NCI-H2081 treated with DMSO at 0.1 percent for 48 hours (cell line): ENCODE data around the gene ENOX1.

Experiments used
- DNase-seq: peaks from one replicate; lab custom pipeline; 2025; lab: John Stamatoyannopoulos, UW

The ENOX1 gene

DNA sequence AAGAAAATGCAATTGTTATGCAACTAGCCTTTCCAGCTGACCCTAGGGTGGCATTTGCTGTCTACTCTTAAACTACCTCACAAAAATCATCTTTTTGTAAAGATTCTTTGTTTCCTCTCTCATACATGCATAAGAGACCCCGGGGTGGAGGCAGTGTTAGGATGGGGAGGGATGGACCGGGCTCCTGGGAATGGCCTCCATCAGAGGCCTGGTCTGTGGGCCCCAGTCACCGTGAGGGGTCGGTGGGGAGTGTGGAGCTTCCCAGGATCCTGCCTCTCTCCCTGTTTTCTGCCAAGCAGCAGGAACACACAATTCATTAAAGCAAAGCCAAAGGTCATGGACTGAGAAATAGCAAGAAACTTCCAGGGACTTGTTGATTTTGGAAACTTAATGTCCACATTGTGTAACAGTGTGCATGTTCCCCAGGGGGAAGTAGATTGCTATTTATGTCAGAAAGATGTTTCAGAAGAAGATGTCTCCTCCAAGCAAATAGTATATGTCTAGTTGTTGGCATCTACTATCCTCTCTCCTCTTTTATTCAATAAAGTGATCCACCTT lies 241.4 kb downstream of the ENOX1 start:
- DNase-seq = no peak

DNA sequence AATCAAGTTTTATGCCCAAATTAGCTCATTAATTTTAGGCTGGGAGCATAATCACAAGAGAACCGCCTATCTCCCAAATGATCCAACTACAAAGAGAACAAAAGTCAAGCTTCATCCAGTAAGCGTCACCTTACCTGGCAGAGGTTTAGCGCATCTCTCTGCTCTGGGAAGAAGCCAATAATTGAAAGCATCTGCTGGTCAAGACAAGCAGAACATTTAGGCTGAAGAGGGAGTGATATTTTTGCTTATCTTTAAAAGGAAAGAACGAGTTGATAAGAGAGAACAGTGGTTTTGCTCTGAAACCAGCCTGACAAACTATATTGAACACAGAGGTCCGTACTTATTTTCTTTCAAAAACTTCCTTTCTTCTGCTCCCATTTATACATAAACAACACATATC lies 242.1 kb downstream of the ENOX1 start:
- DNase-seq = no peak

DNA sequence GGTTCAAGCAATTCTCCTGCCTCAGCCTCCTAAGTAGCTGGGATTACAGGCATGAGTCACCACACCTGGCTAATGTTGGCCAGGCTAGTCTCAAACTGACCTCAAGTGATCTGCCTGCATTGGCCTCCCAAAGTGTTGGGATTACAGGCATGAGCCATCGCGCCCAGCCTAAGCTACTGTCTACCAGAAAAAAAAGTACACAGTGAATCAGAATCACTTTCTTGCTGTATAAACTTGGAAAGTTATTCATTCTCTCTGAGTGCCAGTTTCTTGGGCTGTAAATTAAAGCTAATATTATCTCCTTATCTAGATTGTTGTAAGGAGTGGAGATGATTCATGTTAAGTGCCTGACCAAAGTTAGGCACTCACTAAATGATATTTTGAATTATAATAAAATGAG lies 242.8 kb downstream of the ENOX1 start:
- DNase-seq = no peak

DNA sequence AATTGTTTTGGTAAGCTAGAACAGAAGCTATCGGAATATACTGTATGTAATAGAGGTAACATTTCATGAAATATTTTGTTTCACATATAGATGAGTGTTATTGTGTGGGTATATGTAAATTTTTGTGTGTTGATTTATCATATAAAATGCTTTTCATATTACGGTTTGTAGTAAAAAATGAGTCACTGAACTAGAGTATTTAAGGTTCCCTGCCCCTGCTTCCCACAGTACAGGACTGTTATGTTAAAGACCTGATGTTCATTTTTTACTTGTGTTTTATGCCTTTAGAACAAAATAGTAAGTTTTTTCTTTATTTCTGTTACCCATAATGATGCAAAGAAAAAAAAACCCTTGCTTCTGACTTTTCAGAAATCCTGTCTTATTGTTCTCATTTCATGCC lies 243.4 kb downstream of the ENOX1 start:
- DNase-seq = no peak

DNA sequence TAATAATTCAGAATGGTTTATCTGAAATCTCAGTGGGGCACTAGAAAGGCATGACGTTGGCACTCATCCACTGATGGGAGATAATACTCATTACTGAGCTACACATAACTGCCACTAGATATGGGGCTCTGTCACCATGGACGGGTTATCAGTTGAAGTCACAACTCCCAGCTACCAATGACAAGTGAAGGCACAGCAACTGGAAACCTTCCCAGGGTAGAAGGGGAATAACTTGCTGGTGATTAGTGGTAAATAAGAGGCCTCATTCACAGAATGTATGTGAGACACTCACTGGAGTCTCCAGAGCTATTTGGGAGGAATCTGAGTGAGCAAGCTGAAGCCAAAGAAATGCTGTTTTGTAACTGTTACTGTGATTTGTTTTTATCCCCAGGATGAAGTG lies 249.6 kb downstream of the ENOX1 start:
- DNase-seq = no peak

DNA sequence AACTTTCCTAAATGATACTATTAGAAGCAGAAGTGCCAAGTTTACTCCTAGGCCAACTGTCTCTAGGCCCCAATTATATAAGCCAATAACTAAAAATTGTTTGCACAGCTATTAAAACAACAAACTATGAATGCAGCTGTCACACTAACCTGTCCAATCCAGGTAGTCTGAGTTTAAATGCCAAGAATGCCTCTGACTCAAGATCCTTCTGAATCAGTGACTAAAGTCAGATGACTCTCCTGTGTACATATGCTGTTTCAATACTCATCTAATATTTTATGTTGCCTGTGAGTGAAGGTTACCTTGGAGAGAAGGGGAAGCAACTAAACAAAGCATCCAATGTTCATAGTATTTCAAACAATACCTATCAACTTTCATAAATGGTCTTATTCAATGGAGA lies 257.0 kb downstream of the ENOX1 start:
- DNase-seq = no peak

DNA sequence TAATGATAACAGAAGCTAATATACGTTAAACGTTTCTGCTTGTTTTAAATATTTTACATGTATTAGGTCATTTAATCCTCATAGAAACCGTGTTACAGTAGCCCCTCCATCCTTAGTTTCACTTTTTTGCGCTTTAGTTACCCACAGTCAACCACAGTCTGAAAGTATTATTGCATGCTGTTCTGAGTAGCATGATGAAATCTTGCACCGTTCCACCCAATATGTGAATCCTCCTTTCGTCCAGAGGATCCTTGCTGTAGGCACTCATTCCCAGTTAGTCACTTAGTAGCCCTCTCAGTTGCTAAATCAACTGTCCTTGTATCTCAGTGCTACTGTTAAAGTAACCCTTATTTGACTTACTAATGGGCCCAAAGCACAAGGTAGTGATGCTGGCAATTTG lies 257.8 kb downstream of the ENOX1 start:
- DNase-seq = no peak

DNA sequence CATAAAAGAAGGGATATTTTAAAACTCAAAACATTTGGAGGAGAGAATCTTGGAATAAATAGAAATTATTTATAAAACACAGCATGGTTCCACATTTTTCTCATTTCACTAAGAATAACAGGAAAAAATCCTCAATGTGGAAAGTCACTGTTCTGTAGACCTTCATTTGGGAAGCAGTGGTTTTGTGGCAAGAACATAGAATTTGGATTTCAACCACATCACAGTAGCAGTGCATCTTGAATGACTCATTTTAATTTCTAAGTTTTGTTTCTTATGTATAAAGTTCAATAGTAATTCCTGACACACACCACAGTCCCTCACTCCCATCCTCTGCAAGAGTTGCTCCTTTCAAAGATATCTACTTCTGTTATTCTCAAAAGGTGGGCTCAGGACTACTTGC lies 264.0 kb downstream of the ENOX1 start:
- no peak for DNase-seq

DNA sequence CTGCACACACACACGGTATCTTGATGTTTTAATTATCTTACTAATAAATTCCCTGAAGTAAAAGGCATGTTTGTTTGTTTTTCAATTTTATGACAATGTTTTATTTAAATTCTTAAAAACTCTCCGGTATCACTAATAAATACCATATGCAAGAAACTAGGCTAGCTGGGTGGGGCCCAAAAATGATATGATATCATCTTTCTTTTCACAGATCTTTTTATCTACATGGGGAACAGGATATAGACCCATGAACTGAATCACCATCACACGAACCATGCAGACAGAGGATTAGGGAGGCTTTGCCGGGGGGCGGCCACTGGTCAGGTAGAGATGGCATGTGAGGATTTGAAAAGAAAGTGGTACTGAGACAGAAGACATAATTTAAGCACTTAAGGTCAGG lies 266.4 kb downstream of the ENOX1 start:
- DNase-seq = no peak

DNA sequence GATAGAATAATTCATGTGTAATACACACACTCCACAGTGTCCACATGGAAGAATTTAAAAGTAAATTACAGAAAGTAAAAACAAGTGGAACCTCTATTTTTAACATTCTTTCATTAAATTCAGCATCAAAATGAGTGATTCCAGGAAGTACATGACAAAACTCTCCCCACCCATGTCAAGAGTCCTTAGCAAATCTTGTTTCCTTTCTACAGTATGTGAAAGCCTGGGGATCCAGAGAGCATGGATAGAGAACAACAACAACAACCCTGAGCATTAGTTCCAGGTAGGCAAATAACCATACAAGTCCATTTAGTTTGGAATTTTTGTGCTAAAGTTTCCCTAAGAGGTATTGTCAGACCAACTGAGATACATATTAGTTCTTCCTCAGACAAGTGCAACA lies 267.9 kb downstream of the ENOX1 start:
- DNase-seq = no peak

DNA sequence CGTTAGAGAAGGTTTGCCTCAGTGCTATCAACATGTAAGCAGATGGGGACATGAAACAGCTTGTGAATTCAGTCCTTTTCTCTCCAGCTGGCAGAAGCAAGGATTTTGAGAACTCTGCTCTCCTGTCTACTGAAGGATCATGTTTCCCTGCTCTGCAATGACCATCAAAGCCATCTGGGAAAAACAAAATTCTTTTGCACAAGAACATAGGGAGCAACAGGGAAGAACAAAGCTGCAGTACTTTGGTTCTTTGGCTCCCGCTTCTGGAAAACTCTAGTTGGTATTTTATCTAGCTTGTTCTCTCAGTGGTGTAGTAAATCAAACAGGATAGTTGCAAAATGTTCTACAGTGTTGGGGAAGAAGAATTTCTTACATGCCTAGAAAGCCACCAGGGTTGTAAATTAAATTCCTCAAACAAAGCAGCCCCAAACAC lies 270.4 kb downstream of the ENOX1 start:
- no peak for DNase-seq

DNA sequence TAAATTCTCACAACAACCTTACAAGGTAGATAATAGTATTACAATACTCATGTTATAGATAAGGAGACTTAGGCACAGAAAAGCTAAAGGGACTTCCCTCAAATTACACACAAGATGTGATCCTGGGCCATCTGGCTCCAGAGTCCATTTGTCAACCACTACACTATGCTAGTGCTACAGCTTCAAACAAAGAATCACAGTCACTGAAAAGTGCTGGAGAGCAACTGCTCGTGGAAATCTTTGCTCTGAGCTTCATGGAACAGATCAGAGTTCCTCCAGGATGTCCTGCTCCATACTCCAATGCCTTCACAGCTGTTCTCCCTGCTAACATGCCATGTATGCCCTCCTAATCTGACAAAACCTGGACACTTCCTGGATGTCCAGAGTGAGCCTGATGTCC lies 271.2 kb downstream of the ENOX1 start:
- no peak for DNase-seq

DNA sequence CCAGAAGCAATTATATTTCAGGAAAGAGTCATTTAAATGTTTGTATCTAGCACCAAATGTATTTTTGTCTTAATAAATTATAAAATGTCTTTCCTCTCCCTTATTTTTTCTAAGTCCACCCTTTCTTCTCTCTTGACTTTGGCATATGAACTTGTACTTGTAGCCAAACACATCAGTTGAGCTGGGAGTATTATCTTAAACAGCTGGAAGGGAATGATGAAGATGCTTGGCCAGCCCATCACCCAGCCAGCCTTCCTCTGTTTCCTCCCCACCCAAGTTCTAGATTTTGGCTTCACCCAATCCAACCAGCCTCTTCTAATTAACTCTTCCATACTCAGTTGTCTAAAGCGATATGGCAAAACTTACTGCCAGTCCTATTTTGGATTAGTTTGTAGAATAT lies 272.5 kb downstream of the ENOX1 start:
- DNase-seq = no peak

DNA sequence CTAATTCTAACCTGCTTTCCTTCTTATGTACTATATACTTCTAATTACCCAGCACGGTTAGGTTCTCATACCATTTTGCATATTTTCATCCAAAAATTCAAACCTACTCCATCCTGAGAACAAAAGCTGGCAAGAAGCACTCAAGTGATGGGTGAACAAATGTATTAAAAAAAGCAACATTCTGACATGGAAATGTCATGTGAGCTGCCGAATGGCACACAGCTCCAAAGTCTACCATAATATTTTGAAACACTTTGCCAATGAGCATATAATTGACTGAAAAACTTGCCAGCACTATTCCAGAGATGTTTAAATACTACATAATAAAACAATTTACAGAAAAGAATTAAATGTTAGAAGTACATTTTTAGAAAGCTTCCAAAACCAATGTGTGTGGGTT lies 274.6 kb downstream of the ENOX1 start:
- DNase-seq = no peak

DNA sequence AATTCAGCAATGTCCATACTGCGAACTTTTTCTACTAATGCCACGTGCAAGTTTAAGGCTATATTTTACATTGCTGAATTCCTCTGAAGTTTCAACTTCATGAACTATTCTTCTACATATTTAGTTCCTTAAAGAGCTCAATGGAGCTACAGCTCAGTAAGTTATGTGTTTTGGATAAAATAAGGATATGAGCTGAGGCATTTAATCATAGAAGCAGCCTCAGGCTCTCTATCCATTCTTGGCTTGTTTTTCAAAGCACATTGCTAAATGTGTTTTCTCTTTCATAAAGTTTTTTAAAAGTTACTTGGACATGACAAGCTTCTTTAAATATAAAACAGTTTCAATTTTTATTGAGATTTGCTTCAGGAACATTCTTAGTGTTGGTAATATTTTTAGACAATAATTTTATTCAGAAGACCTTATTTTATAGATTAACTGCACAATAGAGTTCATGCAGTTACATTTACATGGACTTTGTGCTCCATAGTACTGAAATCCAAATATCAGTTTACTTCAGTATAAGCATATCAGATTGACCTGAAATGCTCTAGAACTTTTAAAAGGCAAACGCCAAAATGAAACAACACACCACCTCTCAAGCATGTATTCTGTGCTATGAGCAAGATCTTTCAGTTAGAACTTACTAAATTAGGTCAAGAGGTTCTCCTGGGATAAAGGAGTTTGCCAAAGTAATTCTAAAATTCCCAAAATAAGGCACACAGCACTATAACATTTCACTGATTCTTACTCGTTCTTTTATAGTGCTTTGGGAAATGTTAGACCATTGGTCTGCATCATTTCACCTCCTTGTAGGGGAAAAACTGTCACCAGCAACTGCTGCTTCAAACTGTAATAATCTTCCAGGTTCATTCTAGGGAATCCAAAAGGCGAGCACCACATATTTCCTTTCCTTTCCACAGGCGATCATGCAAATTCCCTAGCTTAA lies 275.5 kb downstream of the ENOX1 start:
- DNase-seq = no peak

DNA sequence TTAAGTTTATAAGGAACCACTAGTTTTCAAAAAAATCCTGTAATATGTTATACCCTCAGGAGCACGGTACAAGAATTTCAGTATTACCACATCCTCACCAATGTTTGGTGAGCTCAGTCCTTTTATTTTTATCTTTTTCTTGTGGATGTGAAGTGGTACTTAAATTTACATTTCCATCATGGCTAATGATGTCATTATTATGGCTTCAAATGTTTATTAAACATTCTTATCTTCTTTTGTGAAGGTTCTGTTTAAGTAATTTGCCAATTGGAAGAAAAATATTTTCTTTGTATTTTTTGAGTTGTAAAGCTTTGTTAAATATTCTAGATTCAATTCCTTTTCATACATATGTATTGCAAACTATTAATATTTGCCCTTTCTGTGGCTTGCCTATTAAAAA lies 291.0 kb downstream of the ENOX1 start:
- DNase-seq = no peak

DNA sequence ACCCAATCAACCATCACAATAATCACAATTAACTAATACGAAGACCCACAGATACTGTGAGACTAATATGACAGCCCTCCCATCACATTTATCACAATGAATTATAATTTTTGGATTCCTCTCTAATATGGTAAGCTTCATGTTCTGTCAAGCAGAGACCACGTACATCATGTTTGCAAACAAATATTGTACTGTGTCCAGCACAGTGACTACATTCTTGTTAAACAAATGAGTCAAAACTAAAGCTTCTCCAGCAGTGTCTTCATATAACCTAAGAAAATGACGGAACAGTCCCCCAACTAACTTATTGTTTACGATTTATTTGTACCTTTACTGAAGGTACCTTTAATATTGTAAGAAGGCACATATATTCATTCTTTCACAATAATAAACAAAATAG lies 292.6 kb downstream of the ENOX1 start:
- DNase-seq = no peak

DNA sequence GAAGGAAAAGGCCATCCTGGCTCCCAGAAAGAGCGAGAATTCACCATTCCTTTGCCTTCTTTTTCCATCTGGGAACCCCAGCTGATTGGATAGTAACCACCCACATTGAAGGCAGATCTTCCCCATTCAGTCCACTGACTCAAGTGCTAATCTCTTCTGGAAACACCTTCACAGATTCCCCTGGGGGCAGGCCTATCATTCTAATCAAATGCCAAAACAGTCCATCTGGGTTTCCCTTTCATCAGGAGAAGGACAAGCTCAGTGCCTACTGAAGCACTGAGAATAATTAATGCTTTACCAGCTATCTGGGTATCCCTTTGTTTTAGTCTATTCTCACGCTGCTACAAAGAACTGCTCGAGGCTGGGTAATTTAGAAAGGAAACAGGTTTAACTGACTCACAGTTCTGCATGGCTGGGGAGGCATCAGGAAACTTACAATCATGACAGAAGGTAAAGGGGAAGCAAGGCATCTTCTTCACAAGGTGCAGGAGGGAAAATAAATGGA lies 293.2 kb downstream of the ENOX1 start:
- no peak for DNase-seq

DNA sequence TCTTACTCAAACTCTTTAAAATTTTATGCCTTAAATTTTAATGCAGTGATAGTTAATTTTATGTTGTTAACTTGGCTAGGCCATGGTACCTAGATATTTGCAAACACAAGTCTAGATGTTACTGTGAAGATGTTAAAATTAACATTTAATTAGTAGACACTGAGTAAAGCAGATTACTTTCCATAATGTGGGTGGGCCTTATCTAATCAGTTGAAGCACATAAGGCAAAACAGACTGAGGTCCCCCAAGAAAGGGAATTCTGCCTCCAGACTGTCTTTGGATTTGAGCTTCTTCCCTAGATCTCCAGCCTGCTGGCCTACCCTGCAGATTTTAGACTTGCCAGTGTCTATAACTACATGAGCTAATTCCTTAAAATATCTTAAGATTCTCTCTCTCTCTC lies 294.0 kb downstream of the ENOX1 start:
- no peak for DNase-seq

DNA sequence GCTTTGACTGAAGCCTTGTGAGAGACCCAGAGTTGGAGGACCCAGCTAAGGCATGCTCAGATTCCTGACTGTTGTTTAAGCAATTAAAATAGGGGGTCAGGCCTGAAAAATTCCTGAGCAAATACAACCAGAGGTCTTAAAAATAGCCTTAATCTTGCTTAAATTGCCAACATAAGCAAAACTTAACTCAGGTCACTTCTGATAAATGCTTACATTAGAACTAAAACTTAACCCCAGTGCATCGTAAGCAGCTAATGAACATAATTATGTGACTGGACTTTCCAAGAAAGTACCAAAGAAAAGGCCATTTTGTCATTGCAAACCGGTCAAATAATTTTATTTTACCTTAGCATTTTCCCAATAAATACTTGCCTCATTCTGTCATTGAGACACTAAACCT lies 294.5 kb downstream of the ENOX1 start:
- DNase-seq = no peak

DNA sequence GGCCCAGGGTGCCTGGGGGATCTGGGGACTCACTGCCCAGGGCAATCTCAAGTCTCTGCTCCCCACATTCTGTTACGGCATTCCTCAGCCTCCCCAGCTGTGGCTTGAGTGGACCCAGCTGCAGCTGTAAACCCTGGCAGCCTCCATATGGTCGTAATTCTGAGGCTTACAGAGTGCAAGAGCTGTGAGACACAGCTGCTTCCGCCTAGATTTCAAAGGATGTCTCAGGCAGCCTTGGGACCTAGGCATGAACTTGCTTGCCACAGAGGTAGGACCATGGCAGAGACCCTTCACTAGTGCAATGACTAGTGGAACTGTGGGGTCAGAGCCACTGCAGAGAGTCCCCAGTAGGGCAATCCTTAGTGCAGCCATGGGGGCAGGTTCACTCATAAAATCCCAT lies 297.5 kb downstream of the ENOX1 start:
- no peak for DNase-seq

DNA sequence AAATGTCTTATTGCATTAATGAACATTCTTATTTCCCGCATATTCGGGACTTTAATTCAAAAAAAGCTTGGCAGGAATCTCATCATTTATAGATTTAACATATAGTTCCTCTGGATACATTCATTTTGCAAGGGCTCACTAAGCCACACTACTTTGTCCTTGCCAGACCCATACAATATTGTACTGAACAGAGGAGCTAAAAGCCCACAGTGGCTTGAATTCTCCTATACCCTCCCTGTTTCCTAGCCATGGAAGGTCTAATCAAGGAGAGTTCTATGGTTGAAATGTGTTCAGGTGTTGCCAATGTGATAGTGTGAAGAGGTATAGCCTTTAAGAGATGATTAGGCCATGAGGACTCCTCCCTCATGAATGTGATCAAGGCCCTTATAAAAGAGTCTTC lies 298.9 kb downstream of the ENOX1 start:
- DNase-seq = no peak

DNA sequence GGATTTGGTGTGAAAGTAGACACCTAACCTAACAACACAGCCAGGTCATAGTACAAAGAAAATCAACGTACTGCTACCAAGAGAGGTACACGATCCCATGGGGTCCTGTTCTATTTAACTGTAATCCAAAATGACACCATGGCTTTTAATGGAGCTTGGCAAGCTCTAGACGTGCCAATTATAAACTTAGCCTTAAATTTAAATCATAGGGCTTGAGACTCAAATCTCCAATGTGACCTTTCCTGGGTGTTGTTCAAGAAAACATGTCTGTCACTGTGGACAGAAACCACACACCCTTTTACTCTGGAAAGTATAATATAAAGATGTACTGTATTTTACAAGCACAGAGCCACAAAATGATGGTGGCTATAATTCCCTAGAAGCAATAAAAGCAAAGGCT lies 299.3 kb downstream of the ENOX1 start:
- no peak for DNase-seq
